ENCODE results near the gene MAPK8IP3. TPM values are rescaled to one million over a fixed set of nuclear protein-coding genes. Genes with fewer than 3 reads are reported as not detected.

The MAPK8IP3 gene
- total and polyA plus RNA-seq, 9 of the 15 experiments (the other 6 are each of a cell fraction or from before 2014, with no cell fraction given) = 0.17 to 58.7 (median 16.7) TPM

- TF ChIP-seq JUND (IDR thresholded peaks at IDR 0.05; ENCODE audit: borderline replicate concordance, low read depth, low read length) = peak; percentile 85
- TF ChIP-seq JUND (tag; IDR thresholded peaks at IDR 0.05; ENCODE audit: borderline replicate concordance, low read depth, low read length) = peak; percentile 62; the same call in 1 of the 3 replicates
- TF ChIP-seq MIER1 (IDR thresholded peaks at IDR 0.05; ENCODE audit: low read depth) = no peak
- TF ChIP-seq ZNF655 (CRISPR knock-in tag; IDR thresholded peaks at IDR 0.05) = no peak
- TF ChIP-seq ZNF324 (CRISPR knock-in tag; IDR thresholded peaks at IDR 0.05) = no peak
- TF ChIP-seq NCOA1 (IDR thresholded peaks at IDR 0.05; ENCODE audit: low read depth) = peak; percentile 72
- TF ChIP-seq PHF20 (IDR thresholded peaks at IDR 0.05; ENCODE audit: partially characterized antibody) = peak; percentile 80
- TF ChIP-seq RB1 (IDR thresholded peaks at IDR 0.05; ENCODE audit: low read depth) = peak; percentile 99
- no peak for TF ChIP-seq ZC3H8 (IDR thresholded peaks at IDR 0.05)
- TF ChIP-seq HNRNPL (IDR thresholded peaks at IDR 0.05; ENCODE audit: low read depth, low read length) = peak; percentile 36; the same call in 1 of the 2 replicates
- peak; percentile 68 for TF ChIP-seq NBN (IDR thresholded peaks at IDR 0.05; ENCODE audit: low read depth)
- no peak for TF ChIP-seq FOXP4 (CRISPR knock-in tag; IDR thresholded peaks at IDR 0.05; ENCODE audit: borderline replicate concordance)
- TF ChIP-seq E2F1 (CRISPR knock-in tag; IDR thresholded peaks at IDR 0.05) = no peak; the same call in 1 of the 2 replicates
- TF ChIP-seq RBBP5 (IDR thresholded peaks at IDR 0.05; ENCODE audit: borderline replicate concordance, insufficient read depth, low read length, poor library complexity, severe bottlenecking) = peak; percentile 94
- no peak for TF ChIP-seq FOXA1 (IDR thresholded peaks at IDR 0.05; ENCODE audit: borderline replicate concordance)
- TF ChIP-seq PTTG1 (tag; IDR thresholded peaks at IDR 0.05; ENCODE audit: low read depth) = no peak
- peak; percentile 64 for TF ChIP-seq ZNF12 (CRISPR knock-in tag; IDR thresholded peaks at IDR 0.05)
- no peak for TF ChIP-seq SRSF7 (optimal IDR thresholded peaks at IDR 0.05; ENCODE audit: low read depth, low read length)
- peak; percentile 94 for TF ChIP-seq POLR2A (conservative IDR thresholded peaks at IDR 0.05)
- no peak for TF ChIP-seq XRCC4 (IDR thresholded peaks at IDR 0.05; ENCODE audit: extremely low read depth, insufficient read depth, insufficient read length)
- TF ChIP-seq GABPB2 (CRISPR knock-in tag; conservative IDR thresholded peaks at IDR 0.05) = no peak
- TF ChIP-seq ZNF347 (CRISPR knock-in tag; IDR thresholded peaks at IDR 0.05; ENCODE audit: low read depth) = no peak
- TF ChIP-seq CTBP1 (IDR thresholded peaks at IDR 0.05; ENCODE audit: borderline replicate concordance) = peak; percentile 96
- no peak for TF ChIP-seq SREBF1 (IDR thresholded peaks at IDR 0.05; ENCODE audit: borderline replicate concordance, low read depth, low read length)
- peak; percentile 94 for TF ChIP-seq KDM5B (IDR thresholded peaks at IDR 0.05; ENCODE audit: insufficient replicate concordance, low read depth, low read length)
Observed at GRCh38 chr16:1705688-1706385, at the start of gene MAPK8IP3 (continued).
